Effector CD8-positive, alpha-beta T cell (primary cell): ENCODE data around the gene TMEM101.
A peak's percentile ranks its signal among the peaks of the same experiment; 100 is the strongest.
"Not testable (repeated sequence)": the region's sequence is repeated elsewhere in the genome, so short reads cannot be mapped to it uniquely, and the experiment has no call there.

ENCODE experiments used
- DNase-seq: peaks from one replicate; lab custom pipeline; 2025; lab: John Stamatoyannopoulos, UW
- total RNA-seq, 4 experiments: gene quantifications; one replicate each; lab custom pipeline; 2026; lab: John Stamatoyannopoulos, UW

TMEM101 gene
- 22.7 to 31.9 (median 31.1) reads per million in 4 experiments for total RNA-seq

GRCh38 chr17:44014437-44015172, at the start of gene TMEM101:
TMEM101 (minus strand) TSS chr17:44014963; CDS start chr17:44014952, 11 bp downstream.
- DNase-seq = peak; percentile 79

GRCh38 chr17:44063704-44064639, 49.2 kb upstream of the TMEM101 start:
- no peak for DNase-seq

GRCh38 chr17:44062871-44063270, 48.1 kb upstream of the TMEM101 start:
- no peak for DNase-seq

GRCh38 chr17:44061446-44061845, 46.7 kb upstream of the TMEM101 start:
- DNase-seq = no peak

- DNase-seq = no peak
Measured at GRCh38 chr17:44059101-44059892, 44.5 kb upstream of the TMEM101 start.

GRCh38 chr17:44053125-44053872, 38.5 kb upstream of the TMEM101 start:
- no peak for DNase-seq

GRCh38 chr17:44049294-44050060, 34.7 kb upstream of the TMEM101 start:
- no peak for DNase-seq

GRCh38 chr17:44046893-44047292, 32.1 kb upstream of the TMEM101 start:
- not testable (repeated sequence) for DNase-seq

- no peak for DNase-seq
Measured at GRCh38 chr17:44045486-44045885, 30.7 kb upstream of the TMEM101 start.

GRCh38 chr17:44044071-44044470, 29.3 kb upstream of the TMEM101 start:
- no peak for DNase-seq

- no peak for DNase-seq
Measured at GRCh38 chr17:44043272-44043696, 28.5 kb upstream of the TMEM101 start.

- no peak for DNase-seq
Measured at GRCh38 chr17:44039829-44040635, 25.3 kb upstream of the TMEM101 start.

- no peak for DNase-seq
Measured at GRCh38 chr17:44038604-44039011, 23.8 kb upstream of the TMEM101 start.

GRCh38 chr17:44037471-44037870, 22.7 kb upstream of the TMEM101 start:
- DNase-seq = no peak

GRCh38 chr17:44034688-44035087, 19.9 kb upstream of the TMEM101 start:
- not testable (repeated sequence) for DNase-seq

GRCh38 chr17:44033861-44034408, 19.2 kb upstream of the TMEM101 start:
- no peak for DNase-seq

GRCh38 chr17:44030482-44030881, 15.7 kb upstream of the TMEM101 start:
- no peak for DNase-seq

GRCh38 chr17:44029736-44030135, 15.0 kb upstream of the TMEM101 start:
- no peak for DNase-seq

GRCh38 chr17:44024853-44025252, 10.1 kb upstream of the TMEM101 start:
- no peak for DNase-seq
